ENCODE results near the gene MFSD11. TPM values are rescaled to one million over a fixed set of nuclear protein-coding genes. Genes with fewer than 3 reads are reported as not detected.
"Not testable (repeated sequence)": the region's sequence is repeated elsewhere in the genome, so short reads cannot be mapped to it uniquely, and the experiment has no call there.

Gene MFSD11
- total RNA-seq, 1 experiment from 2014 or later = 40.4 TPM

GRCh38 chr17:76706817-76707216, 31.1 kb upstream of the MFSD11 start:
- POLR2A ChIA-PET = interaction anchor here (0.5 kb wide), 1 partner anchor 150 kb away, joined by 3 read pairs; no protein-coding TSS in a partner anchor

DNA sequence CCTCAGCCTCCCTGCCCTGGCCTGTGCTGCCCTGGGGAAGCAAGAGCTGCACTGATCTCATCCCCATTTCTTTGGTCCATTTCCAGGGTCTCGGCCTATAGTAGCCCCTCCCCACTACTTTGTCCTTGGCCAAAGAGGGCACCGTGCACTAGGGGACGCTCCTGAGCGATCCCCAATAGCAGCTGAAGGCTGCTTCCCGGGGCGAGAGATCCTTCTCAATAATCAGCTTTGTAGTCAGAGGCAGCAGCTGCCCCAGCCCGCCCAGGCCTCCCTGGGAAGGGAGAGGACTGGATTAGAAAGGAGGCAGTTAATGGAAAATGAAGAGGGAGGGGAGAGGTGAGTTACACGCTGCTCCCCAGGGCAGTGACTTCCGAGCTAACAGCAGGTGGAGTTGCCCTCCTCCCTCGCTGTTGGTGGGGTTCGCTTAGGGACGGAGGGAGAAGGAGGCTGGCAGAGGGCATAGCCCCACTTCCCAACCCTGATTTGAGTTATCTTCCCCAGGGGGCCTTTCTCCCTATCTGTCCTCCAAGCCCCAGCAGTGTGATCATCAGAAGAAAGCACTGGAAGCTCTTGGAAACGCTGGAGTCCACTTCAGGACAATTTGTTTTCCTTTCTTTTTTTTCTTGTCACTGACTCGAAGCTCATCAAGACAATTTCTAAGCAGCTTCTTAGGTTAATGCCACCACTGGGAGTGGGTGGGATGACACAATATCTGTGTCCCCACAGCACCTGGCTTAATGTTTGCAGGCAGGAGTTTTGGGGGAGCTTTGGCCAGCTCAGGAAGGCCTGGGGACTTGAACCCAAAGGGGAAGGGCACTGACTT, 29.7 kb upstream of the MFSD11 start:
- no peak overlapping the region for H3K27ac Mint-ChIP-seq (ENCODE audit: unreplicated experiment)
- H3K36me3 Mint-ChIP-seq (ENCODE audit: insufficient read depth, unreplicated experiment) = peaks cover 5% of the 10 kb centered on the region
- H3K27me3 ChIP-seq (replicated peaks; ENCODE audit: control insufficient read depth, insufficient read depth, low read length) = no peaks in the 10 kb centered on the region
- H3K4me3 Mint-ChIP-seq (ENCODE audit: unreplicated experiment) = peak overlapping the region; percentile 77
- H3K9me3 Mint-ChIP-seq (ENCODE audit: unreplicated experiment) = no peaks in the 10 kb centered on the region
- TF ChIP-seq, protein P1, sequence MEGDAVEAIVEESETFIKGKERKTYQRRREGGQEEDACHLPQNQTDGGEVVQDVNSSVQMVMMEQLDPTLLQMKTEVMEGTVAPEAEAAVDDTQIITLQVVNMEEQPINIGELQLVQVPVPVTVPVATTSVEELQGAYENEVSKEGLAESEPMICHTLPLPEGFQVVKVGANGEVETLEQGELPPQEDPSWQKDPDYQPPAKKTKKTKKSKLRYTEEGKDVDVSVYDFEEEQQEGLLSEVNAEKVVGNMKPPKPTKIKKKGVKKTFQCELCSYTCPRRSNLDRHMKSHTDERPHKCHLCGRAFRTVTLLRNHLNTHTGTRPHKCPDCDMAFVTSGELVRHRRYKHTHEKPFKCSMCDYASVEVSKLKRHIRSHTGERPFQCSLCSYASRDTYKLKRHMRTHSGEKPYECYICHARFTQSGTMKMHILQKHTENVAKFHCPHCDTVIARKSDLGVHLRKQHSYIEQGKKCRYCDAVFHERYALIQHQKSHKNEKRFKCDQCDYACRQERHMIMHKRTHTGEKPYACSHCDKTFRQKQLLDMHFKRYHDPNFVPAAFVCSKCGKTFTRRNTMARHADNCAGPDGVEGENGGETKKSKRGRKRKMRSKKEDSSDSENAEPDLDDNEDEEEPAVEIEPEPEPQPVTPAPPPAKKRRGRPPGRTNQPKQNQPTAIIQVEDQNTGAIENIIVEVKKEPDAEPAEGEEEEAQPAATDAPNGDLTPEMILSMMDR (IDR thresholded peaks at IDR 0.05; ENCODE audit: insufficient read depth in 1 of 2, low read depth in 1 of 2, low read length in 1 of 2, severe bottlenecking in 1 of 2, unreplicated experiment in 1 of 2) = peak in 1 of 2 experiments; percentile 20
- peaks cover 13% of the 10 kb centered on the region for H3K4me1 ChIP-seq
- peaks cover 15% of the 10 kb centered on the region for H3K4me1 Mint-ChIP-seq (ENCODE audit: low read depth, unreplicated experiment)
- no TSS peak for BruUV-seq (replicated peaks)
- no peaks in the 10 kb centered on the region for H3K9me3 ChIP-seq
- CTCF ChIA-PET = interaction anchor here (0.6 to 1.1 kb wide), 5 partner anchors 11 to 200 kb away, joined by 3 to 5 read pairs (median 3); no protein-coding TSS in a partner anchor
- no peaks in the 10 kb centered on the region for H3K27me3 Mint-ChIP-seq (ENCODE audit: insufficient read depth, unreplicated experiment)
- H3K36me3 ChIP-seq (ENCODE audit: control insufficient read depth, insufficient read depth, low read length) = no peaks in the 10 kb centered on the region; the same call in 1 of the 2 replicates
- no peak for DNase-seq
- H3K4me3 ChIP-seq (ENCODE audit: low read depth, low read length) = no peak overlapping the region
- POLR2A ChIA-PET = interaction anchor here (0.5 to 0.6 kb wide), 2 partner anchors 11 to 209 kb away, joined by 3 read pairs; no protein-coding TSS in a partner anchor
- intact Hi-C loops (cut with micrococcal nuclease; ENCODE audit: unreplicated experiment) = no loop called here

More at GRCh38 chr17:76706817-76707216, 31.1 kb upstream of the MFSD11 start:
- Mint-ChIP-seq H3K4me1 (ENCODE audit: low read depth, unreplicated experiment) (peaks cover 19% of the 10 kb centered on the region), H3K27me3 (ENCODE audit: insufficient read depth, unreplicated experiment) (no peaks in the 10 kb centered on the region), H3K4me3 (ENCODE audit: unreplicated experiment) (no peak overlapping the region), H3K9me3 (ENCODE audit: unreplicated experiment) (no peaks in the 10 kb centered on the region), H3K27ac (ENCODE audit: unreplicated experiment) (no peak overlapping the region), H3K36me3 (ENCODE audit: insufficient read depth, unreplicated experiment) (peaks cover 5% of the 10 kb centered on the region)
- Histone ChIP-seq H3K36me3 (ENCODE audit: control insufficient read depth, insufficient read depth, low read length) (no peaks in the 10 kb centered on the region), H3K4me3 (ENCODE audit: low read depth, low read length) (no peak overlapping the region), H3K4me1 (peaks cover 19% of the 10 kb centered on the region), H3K27me3 (replicated peaks; ENCODE audit: control insufficient read depth, insufficient read depth, low read length) (no peaks in the 10 kb centered on the region), H3K9me3 (no peaks in the 10 kb centered on the region)
- CTCF ChIA-PET = interaction anchor here (0.7 kb wide), 1 partner anchor 29 kb away, joined by 3 read pairs; no protein-coding TSS in a partner anchor
- intact Hi-C loops (cut with micrococcal nuclease; ENCODE audit: unreplicated experiment) = no loop called here
- TF ChIP-seq, protein P1 (IDR thresholded peaks at IDR 0.05; ENCODE audit: insufficient read depth in 1 of 2, low read depth in 1 of 2, low read length in 1 of 2, severe bottlenecking in 1 of 2, unreplicated experiment in 1 of 2) = no peak
- DNase-seq = no peak
- BruUV-seq (replicated peaks) = no TSS peak

GRCh38 chr17:76709077-76709950, 28.6 kb upstream of the MFSD11 start:
- no peaks in the 10 kb centered on the region for H3K27me3 Mint-ChIP-seq (ENCODE audit: insufficient read depth, unreplicated experiment)
- H3K9me3 Mint-ChIP-seq (ENCODE audit: unreplicated experiment) = no peaks in the 10 kb centered on the region
- H3K36me3 Mint-ChIP-seq (ENCODE audit: insufficient read depth, unreplicated experiment) = peaks cover 7% of the 10 kb centered on the region
- Histone ChIP-seq H3K9me3 (no peaks in the 10 kb centered on the region), H3K36me3 (ENCODE audit: control insufficient read depth, insufficient read depth, low read length) (peaks cover 2% of the 10 kb centered on the region; the same call in 1 of the 2 replicates), H3K27me3 (replicated peaks; ENCODE audit: control insufficient read depth, insufficient read depth, low read length) (no peaks in the 10 kb centered on the region), H3K4me3 (ENCODE audit: low read depth, low read length) (peak overlapping the region; percentile 71), H3K4me1 (peaks cover 13% of the 10 kb centered on the region)
- ChIA-PET CTCF (interaction anchor here (0.5 to 1.2 kb wide), 4 partner anchors 12 to 1456 kb away, joined by 3 to 6 read pairs (median 3); no protein-coding TSS in a partner anchor), POLR2A (no interaction called here)
- H3K4me1 Mint-ChIP-seq (ENCODE audit: low read depth, unreplicated experiment) = peaks cover 15% of the 10 kb centered on the region
- peak overlapping the region; percentile 77 for H3K4me3 Mint-ChIP-seq (ENCODE audit: unreplicated experiment)
- peak overlapping the region; percentile 74 for H3K27ac Mint-ChIP-seq (ENCODE audit: unreplicated experiment)
- intact Hi-C loops (cut with micrococcal nuclease; ENCODE audit: unreplicated experiment) = no loop called here
- TF ChIP-seq, protein P1 (IDR thresholded peaks at IDR 0.05; ENCODE audit: insufficient read depth in 1 of 2, low read depth in 1 of 2, low read length in 1 of 2, severe bottlenecking in 1 of 2, unreplicated experiment in 1 of 2) = no peak
- BruUV-seq (replicated peaks) = TSS peak; percentile 34
- DNase-seq = no peak

- Mint-ChIP-seq H3K27ac (ENCODE audit: unreplicated experiment) (peak overlapping the region; percentile 74), H3K4me1 (ENCODE audit: low read depth, unreplicated experiment) (peaks cover 15% of the 10 kb centered on the region), H3K4me3 (ENCODE audit: unreplicated experiment) (peak overlapping the region; percentile 77)
- ChIA-PET POLR2A (interaction anchor here (1.0 to 1.3 kb wide), 2 partner anchors 36 to 153 kb away, joined by 3 to 4 read pairs; no protein-coding TSS in a partner anchor), CTCF (interaction anchor here (0.9 to 1.4 kb wide), 3 partner anchors 28 to 153 kb away, joined by 3 to 6 read pairs (median 4); no protein-coding TSS in a partner anchor)
- intact Hi-C loops (cut with micrococcal nuclease; ENCODE audit: unreplicated experiment) = loop anchor here (5.0 kb wide), 1 partner anchor 38 kb away; no protein-coding TSS in a partner anchor
- peak in 1 of 2 experiments; percentile 45 for DNase-seq
- not testable (repeated sequence) for H3K9me3 Mint-ChIP-seq (ENCODE audit: unreplicated experiment); H3K9me3 ChIP-seq; H3K27me3 Mint-ChIP-seq (ENCODE audit: insufficient read depth, unreplicated experiment); H3K36me3 ChIP-seq (ENCODE audit: control insufficient read depth, insufficient read depth, low read length); BruUV-seq (replicated peaks); H3K36me3 Mint-ChIP-seq (ENCODE audit: insufficient read depth, unreplicated experiment); H3K27me3 ChIP-seq (replicated peaks; ENCODE audit: control insufficient read depth, insufficient read depth, low read length)
- H3K4me3 ChIP-seq (ENCODE audit: low read depth, low read length) = peak overlapping the region; percentile 71
- H3K4me1 ChIP-seq = peaks cover 13% of the 10 kb centered on the region
Measured at GRCh38 chr17:76709951-76710862, 27.7 kb upstream of the MFSD11 start.
